A549 (cell line): Measurements from ENCODE around the gene HS3ST4.

Source experiments
- CBX8 ChIP-seq: fragments of 200-600 bp; sonication (generic); IDR thresholded peaks from 2 replicates; pipeline ENCODE4 v1.6.1; 2016
- CEBPB ChIP-seq, 2 experiments: fragments of >200 bp in 1 of 2; sonication (Bioruptor Twin) in 1 of 2; formaldehyde crosslinking in 1 of 2; IDR thresholded peaks; 2 replicates each; pipeline ENCODE4 v1.6.1; 2012 to 2016
- EP300 ChIP-seq, 2 experiments: fragments of >200 bp; sonication (Bioruptor Twin); formaldehyde crosslinking; IDR thresholded peaks; 2 replicates in 1 of 2; 3 replicates in 1 of 2; pipeline ENCODE4 v1.6.1; 2016 to 2017
- JUN ChIP-seq, 2 experiments: fragments of >200 bp; sonication (Bioruptor Twin); formaldehyde crosslinking; IDR thresholded peaks; 2 replicates in 1 of 2; 3 replicates in 1 of 2; pipeline ENCODE4 v1.6.1; 2016 to 2017
- POLR2A ChIP-seq: IDR thresholded peaks from 2 replicates; pipeline ENCODE4 v1.6.1; 2012; ENCODE audit warnings: mild to moderate bottlenecking, low read length
- RCOR1 ChIP-seq: fragments of 150-350 bp; IDR thresholded peaks from 2 replicates; pipeline ENCODE4 v1.6.1; 2014; ENCODE audit warnings: antibody characterized with exemption, low read length, low read depth
- TF ChIP-seq, protein P1 (sequence below): fragments of 450-650 bp; IDR thresholded peaks from 2 replicates; pipeline ENCODE4 v1.6.1; 2014; ENCODE audit warnings: antibody characterized with exemption
- TF ChIP-seq, protein P2 (sequence below): fragments of >200 bp; sonication (Bioruptor Twin); formaldehyde crosslinking; IDR thresholded peaks from 3 replicates; pipeline ENCODE4 v1.5.1; 2016

DNA sequence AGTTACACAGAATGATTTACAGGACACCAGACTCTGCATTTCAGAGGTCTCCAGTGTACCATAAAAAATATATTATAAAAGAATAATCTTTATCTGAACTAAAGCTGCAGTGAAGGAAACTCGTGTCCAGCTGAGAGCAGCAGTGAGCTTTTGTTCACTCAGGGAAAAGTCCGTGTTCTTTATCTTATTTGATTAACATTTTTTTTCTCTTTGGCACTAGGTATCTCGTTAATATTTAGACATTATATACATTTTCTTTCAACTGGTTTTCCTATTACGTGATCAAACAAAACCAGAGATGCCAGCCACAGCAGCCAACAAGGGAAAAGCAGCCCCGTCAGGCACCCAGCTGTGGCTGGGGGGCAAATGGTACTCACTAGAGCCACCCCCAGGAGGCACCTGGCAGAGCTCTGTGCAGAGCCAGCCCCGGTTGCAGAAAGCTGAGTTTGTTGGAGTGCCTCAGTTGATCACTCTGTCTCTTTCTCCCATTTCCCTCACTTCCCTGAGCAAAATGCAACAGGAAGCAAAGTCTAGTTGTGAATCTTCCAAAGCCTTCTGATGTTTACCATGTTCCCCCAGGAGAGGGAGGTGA lies 1.1 kb upstream of the HS3ST4 start:
- TF ChIP-seq CBX8 (no peak), POLR2A (no peak), JUN (IDR thresholded peaks at IDR 0.05) (no peak), EP300 (IDR thresholded peaks at IDR 0.05) (no peak), CEBPB (IDR thresholded peaks at IDR 0.05) (no peak), RCOR1 (no peak)
- TF ChIP-seq, protein P1, sequence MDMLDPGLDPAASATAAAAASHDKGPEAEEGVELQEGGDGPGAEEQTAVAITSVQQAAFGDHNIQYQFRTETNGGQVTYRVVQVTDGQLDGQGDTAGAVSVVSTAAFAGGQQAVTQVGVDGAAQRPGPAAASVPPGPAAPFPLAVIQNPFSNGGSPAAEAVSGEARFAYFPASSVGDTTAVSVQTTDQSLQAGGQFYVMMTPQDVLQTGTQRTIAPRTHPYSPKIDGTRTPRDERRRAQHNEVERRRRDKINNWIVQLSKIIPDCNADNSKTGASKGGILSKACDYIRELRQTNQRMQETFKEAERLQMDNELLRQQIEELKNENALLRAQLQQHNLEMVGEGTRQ: no peak
- TF ChIP-seq, protein P2, sequence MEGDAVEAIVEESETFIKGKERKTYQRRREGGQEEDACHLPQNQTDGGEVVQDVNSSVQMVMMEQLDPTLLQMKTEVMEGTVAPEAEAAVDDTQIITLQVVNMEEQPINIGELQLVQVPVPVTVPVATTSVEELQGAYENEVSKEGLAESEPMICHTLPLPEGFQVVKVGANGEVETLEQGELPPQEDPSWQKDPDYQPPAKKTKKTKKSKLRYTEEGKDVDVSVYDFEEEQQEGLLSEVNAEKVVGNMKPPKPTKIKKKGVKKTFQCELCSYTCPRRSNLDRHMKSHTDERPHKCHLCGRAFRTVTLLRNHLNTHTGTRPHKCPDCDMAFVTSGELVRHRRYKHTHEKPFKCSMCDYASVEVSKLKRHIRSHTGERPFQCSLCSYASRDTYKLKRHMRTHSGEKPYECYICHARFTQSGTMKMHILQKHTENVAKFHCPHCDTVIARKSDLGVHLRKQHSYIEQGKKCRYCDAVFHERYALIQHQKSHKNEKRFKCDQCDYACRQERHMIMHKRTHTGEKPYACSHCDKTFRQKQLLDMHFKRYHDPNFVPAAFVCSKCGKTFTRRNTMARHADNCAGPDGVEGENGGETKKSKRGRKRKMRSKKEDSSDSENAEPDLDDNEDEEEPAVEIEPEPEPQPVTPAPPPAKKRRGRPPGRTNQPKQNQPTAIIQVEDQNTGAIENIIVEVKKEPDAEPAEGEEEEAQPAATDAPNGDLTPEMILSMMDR: no peak
